Glutamatergic neuron (in vitro differentiated cells): ENCODE results near the gene VSX2. TPM values are rescaled to one million over a fixed set of nuclear protein-coding genes. Genes with fewer than 3 reads are reported as not detected.
"Not testable (repeated sequence)": the region's sequence is repeated elsewhere in the genome, so short reads cannot be mapped to it uniquely, and the experiment has no call there.

ENCODE experiments used
- DNase-seq: peaks from one replicate; pipeline ENCODE4 v3.0.0; 2022
- H3K27ac Mint-ChIP-seq: one replicate; pipeline ENCODE4 v1.8.0; 2020; ENCODE audit warnings: mild to moderate bottlenecking, mixed read lengths, inconsistent platforms; ENCODE audit not compliant: unreplicated experiment
- H3K27me3 Mint-ChIP-seq: one replicate; pipeline ENCODE4 v1.8.0; 2020; ENCODE audit warnings: mild to moderate bottlenecking, moderate library complexity, mixed read lengths, inconsistent platforms; ENCODE audit not compliant: unreplicated experiment
- H3K36me3 Mint-ChIP-seq: one replicate; pipeline ENCODE4 v1.8.0; 2020; ENCODE audit warnings: mild to moderate bottlenecking, mixed read lengths, inconsistent platforms; ENCODE audit not compliant: unreplicated experiment
- H3K4me1 Mint-ChIP-seq: one replicate; pipeline ENCODE4 v1.8.0; 2020; ENCODE audit warnings: mild to moderate bottlenecking, low read depth, mixed read lengths, inconsistent platforms; ENCODE audit not compliant: unreplicated experiment
- H3K4me3 Mint-ChIP-seq: one replicate; pipeline ENCODE4 v1.8.0; 2020; ENCODE audit warnings: mild to moderate bottlenecking, mixed read lengths, inconsistent platforms; ENCODE audit not compliant: unreplicated experiment
- H3K9me3 Mint-ChIP-seq: one replicate; pipeline ENCODE4 v1.8.0; 2020; ENCODE audit warnings: mild to moderate bottlenecking, moderate library complexity, mixed read lengths, inconsistent platforms; ENCODE audit not compliant: unreplicated experiment
- CTCF ChIP-seq: fragments of 200-600 bp; sonication (generic); IDR thresholded peaks from one replicate; pipeline ENCODE4 v1.5.0; 2021; ENCODE audit not compliant: partially characterized antibody, unreplicated experiment
- total RNA-seq: library from RNA; stranded (reverse); fragmentation: NEBNext Ultra II Directional; extraction: Animal tissue kit (Norgen Biotek cat#: 25700); gene quantifications from one replicate; pipeline ENCODE4 v1.2.1, GENCODE V29; 2021; ENCODE audit not compliant: unreplicated experiment

Gene VSX2
- total RNA-seq, 1 donor from 2014 or later, result not detected

GRCh38 chr14:74262076-74262475 is 22.8 kb downstream of the VSX2 start:
- Mint-ChIP-seq H3K27me3 (peaks cover 15% of the 10 kb centered on the region), H3K4me1 (peaks cover 9% of the 10 kb centered on the region), H3K36me3 (no peaks in the 10 kb centered on the region), H3K9me3 (peaks cover 1% of the 10 kb centered on the region), H3K27ac (no peak overlapping the region), H3K4me3 (no peak overlapping the region)
- no peak for DNase-seq
- TF ChIP-seq CTCF, result no peak

- no peak for TF ChIP-seq CTCF
- H3K36me3 Mint-ChIP-seq, result no peaks in the 10 kb centered on the region
- peaks cover 1% of the 10 kb centered on the region for H3K9me3 Mint-ChIP-seq
- no peak for DNase-seq
- H3K4me1 Mint-ChIP-seq, result peaks cover 9% of the 10 kb centered on the region
- H3K27me3 Mint-ChIP-seq, result peaks cover 18% of the 10 kb centered on the region
- no peak overlapping the region for H3K27ac Mint-ChIP-seq
- H3K4me3 Mint-ChIP-seq, result no peak overlapping the region
Measured at GRCh38 chr14:74263181-74263580, 23.9 kb downstream of the VSX2 start.

GRCh38 chr14:74263921-74264320 is 24.7 kb downstream of the VSX2 start:
- Mint-ChIP-seq H3K9me3 (peaks cover 1% of the 10 kb centered on the region), H3K4me1 (peaks cover 9% of the 10 kb centered on the region), H3K27me3 (peaks cover 24% of the 10 kb centered on the region), H3K36me3 (no peaks in the 10 kb centered on the region), H3K4me3 (no peak overlapping the region), H3K27ac (no peak overlapping the region)
- no peak for DNase-seq
- TF ChIP-seq CTCF, result no peak

GRCh38 chr14:74265301-74265965 is 26.2 kb downstream of the VSX2 start:
- H3K36me3 Mint-ChIP-seq, result no peaks in the 10 kb centered on the region
- H3K9me3 Mint-ChIP-seq, result peaks cover 1% of the 10 kb centered on the region
- H3K27ac Mint-ChIP-seq, result peak overlapping the region; percentile 1
- H3K4me3 Mint-ChIP-seq, result no peak overlapping the region
- DNase-seq, result no peak
- TF ChIP-seq CTCF, result no peak
- peaks cover 9% of the 10 kb centered on the region for H3K4me1 Mint-ChIP-seq
- peaks cover 21% of the 10 kb centered on the region for H3K27me3 Mint-ChIP-seq

GRCh38 chr14:74267588-74267987 is 28.3 kb downstream of the VSX2 start:
- peaks cover 1% of the 10 kb centered on the region for H3K9me3 Mint-ChIP-seq
- H3K36me3 Mint-ChIP-seq, result no peaks in the 10 kb centered on the region
- TF ChIP-seq CTCF, result no peak
- DNase-seq, result no peak
- H3K27ac Mint-ChIP-seq, result no peak overlapping the region
- H3K4me1 Mint-ChIP-seq, result peaks cover 6% of the 10 kb centered on the region
- no peak overlapping the region for H3K4me3 Mint-ChIP-seq
- H3K27me3 Mint-ChIP-seq, result peaks cover 19% of the 10 kb centered on the region

GRCh38 chr14:74270382-74271177 is 31.3 kb downstream of the VSX2 start:
- H3K27me3 Mint-ChIP-seq, result peaks cover 18% of the 10 kb centered on the region
- not testable (repeated sequence) for DNase-seq, H3K36me3 Mint-ChIP-seq, H3K27ac Mint-ChIP-seq, H3K4me1 Mint-ChIP-seq, H3K4me3 Mint-ChIP-seq, H3K9me3 Mint-ChIP-seq
